ENCODE results near the gene AGPS. TPM values are rescaled to one million over a fixed set of nuclear protein-coding genes. Genes with fewer than 3 reads are reported as not detected.
A peak's percentile ranks its signal among the peaks of the same experiment; 100 is the strongest.

AGPS gene
- total RNA-seq, 1 experiment from 2014 or later: 60.9 TPM

- H3K9me3 Mint-ChIP-seq: peaks cover 0 to 2% of the 10 kb centered on the region in 2 experiments; a peak in 2 of 5 replicates
- Histone ChIP-seq H2BK5ac (ENCODE audit: insufficient read length, low read length) (no peak overlapping the region), H3K23ac (ENCODE audit: insufficient read length, low read depth, low read length) (no peak overlapping the region), H2BK15ac (ENCODE audit: low read depth, low read length) (no peak overlapping the region), H2BK20ac (ENCODE audit: low read depth, low read length, poor library complexity, severe bottlenecking) (no peak overlapping the region), H3K79me1 (ENCODE audit: insufficient read depth, low read depth, low read length, poor library complexity, severe bottlenecking) (no peaks in the 10 kb centered on the region), H3K79me2 (ENCODE audit: insufficient read depth, low read length) (no peaks in the 10 kb centered on the region), H3K4me1 (ENCODE audit: insufficient read depth, low read length) (peaks cover 7% of the 10 kb centered on the region; the same call in 1 of the 2 replicates), H4K5ac (ENCODE audit: insufficient read length, low read depth, low read length) (no peak overlapping the region), H3K4ac (ENCODE audit: low read depth, low read length) (no peak overlapping the region), H3K9me3 (ENCODE audit: control insufficient read depth, low read depth, low read length) (no peaks in the 10 kb centered on the region), H4K20me1 (ENCODE audit: control insufficient read depth, insufficient read depth, insufficient read length) (no peaks in the 10 kb centered on the region), H4K91ac (ENCODE audit: insufficient read length, low read depth, low read length) (no peak overlapping the region), H3K27ac (ENCODE audit: insufficient read length, low read depth, low read length) (no peak overlapping the region), H3T11ph (ENCODE audit: low read length) (no peak overlapping the region), H2AFZ (ENCODE audit: low read length) (no peak overlapping the region), H3K9ac (ENCODE audit: extremely low read depth, insufficient read length, low read length) (no peak overlapping the region), H3K23me2 (ENCODE audit: insufficient read length, low read depth, low read length, poor library complexity, severe bottlenecking) (no peaks in the 10 kb centered on the region), H3K18ac (ENCODE audit: insufficient read length, low read depth, low read length) (no peak overlapping the region), H3K14ac (ENCODE audit: insufficient read depth, low read length) (no peak overlapping the region), H2BK12ac (ENCODE audit: insufficient read length, low read depth, low read length) (no peak overlapping the region), H2AK5ac (ENCODE audit: insufficient read length, low read length) (no peak overlapping the region), H3K4me2 (ENCODE audit: insufficient read depth, insufficient read length, low read length) (no peak overlapping the region), H3K27me3 (ENCODE audit: insufficient read depth, low read length) (no peaks in the 10 kb centered on the region), H3K56ac (ENCODE audit: insufficient read length, low read depth, low read length) (no peak overlapping the region), H4K8ac (replicated peaks; ENCODE audit: insufficient read length, low read depth, low read length) (no peak overlapping the region), H2BK120ac (ENCODE audit: low read depth, low read length, poor library complexity, severe bottlenecking) (no peak overlapping the region)
- H3K27ac Mint-ChIP-seq: 0 out of 7 replicates have a peak overlapping the region, but pooled peaks of 1 of the 3 experiments have one; percentile 27
- no peak for DNase-seq
- no peaks in the 10 kb centered on the region for H3K27me3 Mint-ChIP-seq (ENCODE audit: low read depth)
- no peak for TF ChIP-seq CTCF (conservative IDR thresholded peaks at IDR 0.05)
- H3K4me3 Mint-ChIP-seq: no peak overlapping the region
- H3K36me3 Mint-ChIP-seq (ENCODE audit: insufficient read depth in 1 of 3, low read depth in 3 of 3): peaks cover 0 to 6% (median 3%) of the 10 kb centered on the region in 3 experiments; a peak in 2 of 7 replicates
- H3K4me1 Mint-ChIP-seq: peaks cover 16 to 31% of the 10 kb centered on the region in 2 experiments
- no CpG with 5 or more reads among the region's 3 CpGs for WGBS (ENCODE audit: extremely low coverage, insufficient read length, low lambda C conversion rate)
These were observed 143.5 kb downstream of the AGPS start for GRCh38 chr2:177535958-177536504.
